GDM1 (cell line): ENCODE data around the gene TP53I3.
A peak's percentile ranks its signal among the peaks of the same experiment; 100 is the strongest.
"Not testable (repeated sequence)": the region's sequence is repeated elsewhere in the genome, so short reads cannot be mapped to it uniquely, and the experiment has no call there.

Experiments used
- DNase-seq: peaks from one replicate; lab custom pipeline; 2025; lab: John Stamatoyannopoulos, UW

The TP53I3 gene

DNA sequence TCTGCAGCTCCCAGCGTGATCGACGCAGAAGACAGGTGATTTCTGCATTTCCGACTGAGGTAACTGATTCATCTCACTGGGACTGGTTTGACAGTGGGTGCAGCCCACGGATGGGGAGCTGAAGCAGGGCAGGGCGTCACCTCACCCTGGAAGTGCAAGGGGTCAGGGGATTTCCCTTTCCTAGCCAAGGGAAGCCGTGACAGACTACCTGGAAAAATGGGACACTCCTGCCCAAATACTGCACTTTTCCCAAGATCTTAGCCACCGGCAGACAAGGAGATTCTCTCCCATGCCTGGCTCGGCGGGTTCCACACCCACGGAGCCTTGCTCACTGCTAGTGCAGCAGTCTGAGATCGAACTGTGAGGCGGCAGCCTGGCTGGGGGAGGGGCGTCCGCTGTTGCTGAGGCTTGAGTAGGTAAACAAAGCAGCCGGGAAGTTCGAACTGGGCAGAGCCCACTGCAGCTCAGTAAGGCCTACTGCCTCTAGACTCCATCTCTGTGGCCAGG, 10.6 kb upstream of the TP53I3 start:
- not testable (repeated sequence) for DNase-seq

DNA sequence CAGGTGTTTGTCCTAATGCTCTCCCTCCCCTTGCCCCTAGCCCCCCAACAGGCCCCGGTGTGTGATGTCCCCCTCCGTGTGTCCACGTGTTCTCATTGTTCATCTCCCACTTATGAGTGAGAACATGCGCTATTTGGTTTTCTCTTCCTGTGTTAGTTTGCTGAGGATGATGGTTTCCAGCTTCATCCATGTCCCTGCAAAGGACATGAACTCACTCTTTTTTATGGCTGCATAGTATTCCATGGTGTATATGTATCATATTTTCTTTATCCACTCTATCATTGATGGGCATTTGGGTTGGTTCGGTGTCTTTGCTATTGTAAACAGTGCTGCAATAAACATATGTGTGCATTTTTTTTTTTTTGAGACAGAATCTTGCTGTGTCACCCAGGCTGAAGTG, 8.6 kb upstream of the TP53I3 start:
- not testable (repeated sequence) for DNase-seq

DNA sequence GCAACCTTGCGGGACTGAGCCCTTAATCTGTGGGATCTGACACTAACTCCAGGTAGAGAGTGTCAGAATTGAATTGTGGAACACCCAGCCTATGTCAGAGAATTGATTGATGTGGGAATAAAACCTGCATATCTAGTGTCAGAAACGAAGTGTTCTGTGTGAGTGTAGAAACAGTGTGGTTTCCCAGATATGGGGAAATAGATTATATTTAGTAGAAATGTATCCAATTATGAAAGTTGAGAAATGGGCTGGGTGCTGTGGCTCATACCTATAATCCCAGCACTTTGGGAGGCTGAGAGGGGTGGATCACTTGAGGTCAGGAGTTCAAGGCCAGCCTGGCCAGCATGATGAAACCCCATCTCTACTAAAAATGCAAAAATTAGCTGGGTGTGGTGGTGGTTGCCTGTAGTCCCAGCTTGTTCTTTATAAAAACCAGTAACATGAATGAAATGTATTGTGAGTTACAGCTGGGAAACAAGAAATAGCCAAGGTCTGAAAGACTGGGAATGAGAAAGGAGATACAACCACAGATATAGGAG, 4.3 kb upstream of the TP53I3 start:
- DNase-seq, result no peak

DNA sequence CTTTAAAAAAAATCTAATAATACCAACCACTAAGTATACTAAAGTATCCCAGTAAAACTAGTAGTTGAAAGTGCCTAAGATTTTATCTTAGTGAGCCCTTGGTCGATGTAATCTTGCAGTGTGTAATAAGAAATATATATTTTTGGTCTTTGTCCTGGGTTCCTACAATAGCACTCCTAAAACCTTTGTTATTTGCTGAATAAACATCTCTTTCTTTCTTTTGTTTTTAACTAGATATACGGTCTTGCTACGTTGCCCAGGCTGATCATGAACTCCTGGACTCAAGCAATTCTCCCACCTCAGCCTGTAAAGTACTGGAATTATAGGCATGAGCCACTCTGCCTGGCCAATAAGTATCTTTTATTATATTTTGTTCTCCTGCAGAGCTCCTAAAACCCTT, 2.4 kb upstream of the TP53I3 start:
- DNase-seq, result no peak

DNA sequence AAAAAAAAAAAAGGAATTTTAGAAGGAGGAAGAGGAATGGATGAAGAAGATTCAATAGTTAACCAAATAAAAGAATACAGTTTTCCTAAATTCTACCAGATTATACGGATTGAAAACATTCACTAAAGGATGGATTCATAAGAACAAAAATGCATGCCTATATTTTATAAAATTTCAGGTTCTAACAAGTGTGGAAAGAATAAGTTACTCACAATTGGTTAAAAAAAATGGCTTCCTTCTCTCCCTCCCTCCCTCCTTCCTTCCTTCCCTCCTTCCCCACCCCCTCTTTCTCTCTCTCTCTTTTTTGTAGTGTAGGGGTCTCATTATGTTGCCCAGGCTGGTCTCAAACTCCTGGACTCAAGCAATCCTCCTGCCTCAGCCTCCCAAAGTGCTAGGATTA, 1.6 kb upstream of the TP53I3 start:
- DNase-seq, result no peak

DNA sequence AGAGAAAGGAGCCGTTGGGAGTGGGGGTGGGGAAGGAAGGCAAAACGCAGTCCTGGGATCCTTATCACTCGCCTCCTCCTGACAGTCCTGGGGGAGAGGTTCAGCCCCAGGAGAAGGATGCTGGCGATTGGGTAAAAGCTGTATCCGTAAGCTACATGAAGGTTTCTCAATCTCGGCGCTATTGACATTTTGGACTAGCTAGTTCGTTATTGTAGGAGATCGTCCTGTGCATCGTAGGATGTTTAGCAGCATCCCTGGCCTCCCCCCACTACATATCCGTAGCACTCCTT, 511 bp upstream of the TP53I3 start:
- DNase-seq, result no peak

DNA sequence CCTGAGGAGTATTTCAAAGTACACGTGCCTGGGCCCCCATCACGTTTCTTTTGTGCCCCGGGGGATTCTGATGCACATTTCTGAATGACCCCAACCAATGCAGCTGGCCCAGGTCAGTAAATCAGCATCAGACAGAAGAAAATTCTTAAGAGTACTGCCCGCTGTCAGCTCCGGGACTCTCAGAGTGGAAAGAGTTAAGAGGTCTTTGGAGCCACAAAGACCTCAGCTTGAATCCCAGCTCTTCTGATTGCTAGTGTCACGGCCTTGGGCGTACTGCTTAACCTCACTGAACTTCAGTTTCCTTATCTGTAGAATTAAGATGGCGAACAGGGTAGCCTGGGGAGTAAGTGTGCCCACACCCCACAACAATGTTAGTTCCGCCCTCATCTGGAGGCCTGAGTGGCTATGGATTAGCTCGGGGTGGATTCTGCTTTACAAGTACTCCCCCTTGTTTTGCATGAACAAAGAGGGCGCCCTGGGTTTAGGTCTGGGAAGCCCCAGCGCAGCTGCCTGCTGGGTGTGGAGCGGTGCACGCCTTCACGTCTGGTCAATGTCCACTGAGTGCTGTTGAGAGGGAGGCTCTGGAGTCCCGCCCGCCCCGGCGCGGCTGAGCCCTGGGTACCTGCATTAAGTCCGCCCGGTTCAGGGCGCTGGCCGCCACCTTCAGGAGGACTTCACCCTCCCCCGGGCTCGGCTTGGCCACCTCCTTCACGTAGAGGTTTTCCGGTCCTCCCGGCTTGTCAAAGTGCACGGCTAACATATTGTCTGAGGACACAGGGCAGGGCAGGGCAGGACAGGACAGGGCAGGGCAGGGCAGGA, 858 bp downstream of the TP53I3 start:
- peak; percentile 76 for DNase-seq

DNA sequence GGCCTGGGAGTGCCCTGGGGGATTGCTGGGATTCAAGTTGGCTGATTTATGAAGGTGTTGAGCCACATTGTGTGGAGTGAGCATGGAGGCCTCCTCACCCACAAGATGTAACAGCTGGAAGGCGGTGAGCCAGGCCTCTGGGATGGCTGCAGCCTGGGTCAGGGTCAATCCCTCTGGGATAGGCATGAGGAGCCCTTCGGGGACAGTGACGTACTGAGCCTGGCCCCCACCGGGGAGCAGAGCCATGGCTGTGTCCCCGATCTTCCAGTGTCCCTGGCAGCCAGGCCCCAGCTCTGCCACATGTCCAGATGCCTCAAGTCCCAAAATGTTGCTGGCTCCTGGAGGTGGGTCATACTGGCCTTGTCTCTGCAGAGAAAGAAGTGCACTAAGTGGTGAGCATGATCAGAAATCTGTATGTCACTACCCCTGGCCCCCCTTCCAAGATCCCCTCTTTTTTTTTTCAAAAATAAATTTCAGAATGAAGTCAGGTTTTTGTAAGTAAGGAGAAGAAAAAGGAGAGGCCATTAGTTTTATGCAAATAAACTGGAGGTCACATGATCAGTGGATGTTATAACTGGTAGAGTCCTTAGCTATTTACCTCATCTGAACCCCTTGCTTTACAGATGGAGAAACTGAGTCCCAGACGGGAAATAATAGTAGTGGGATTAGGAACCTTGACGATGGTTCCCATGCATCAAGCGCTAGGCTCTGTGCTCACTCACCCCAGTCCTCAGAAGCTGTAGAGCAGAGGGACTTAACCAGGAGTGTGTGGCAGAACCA, 1.7 kb downstream of the TP53I3 start:
- DNase-seq, result no peak

DNA sequence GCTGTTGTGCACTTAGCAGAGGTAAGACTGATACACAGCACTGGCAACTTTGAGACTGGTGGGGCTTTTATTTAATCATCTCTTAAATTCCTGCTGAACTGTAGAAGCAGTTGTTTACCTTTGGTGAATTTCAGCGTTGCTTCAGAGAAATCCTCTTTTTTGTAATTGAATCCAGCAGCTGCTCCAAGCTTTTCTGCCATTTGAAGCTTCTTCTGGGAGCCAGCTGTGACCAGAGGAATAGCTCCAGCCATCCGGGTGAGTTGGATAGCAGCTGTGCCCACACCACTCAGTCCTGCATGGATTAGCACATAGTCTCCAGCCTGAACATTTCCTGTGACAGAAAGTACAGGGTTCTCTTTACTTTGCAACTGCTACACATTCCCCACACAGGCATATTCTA, 3.9 kb downstream of the TP53I3 start:
- no peak for DNase-seq

DNA sequence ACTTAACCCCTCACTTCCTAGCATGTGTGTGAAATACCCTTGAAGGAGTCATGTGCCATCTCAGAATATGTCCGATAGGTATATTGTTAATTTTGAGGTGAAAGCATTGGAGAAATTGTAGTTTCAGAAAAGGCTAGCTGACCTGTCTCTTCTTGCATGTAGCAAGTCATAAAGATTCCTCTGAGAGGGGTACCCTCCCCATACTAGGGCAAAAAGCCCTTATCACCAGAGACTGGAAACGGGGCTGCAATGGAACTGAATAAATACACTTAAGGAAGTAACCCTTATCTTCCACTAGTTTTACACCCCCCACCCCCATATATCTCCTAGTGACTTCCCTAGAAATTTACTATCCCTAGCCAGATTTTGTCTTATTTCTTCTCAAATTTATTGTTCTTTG, 6.8 kb downstream of the TP53I3 start:
- DNase-seq, result no peak

DNA sequence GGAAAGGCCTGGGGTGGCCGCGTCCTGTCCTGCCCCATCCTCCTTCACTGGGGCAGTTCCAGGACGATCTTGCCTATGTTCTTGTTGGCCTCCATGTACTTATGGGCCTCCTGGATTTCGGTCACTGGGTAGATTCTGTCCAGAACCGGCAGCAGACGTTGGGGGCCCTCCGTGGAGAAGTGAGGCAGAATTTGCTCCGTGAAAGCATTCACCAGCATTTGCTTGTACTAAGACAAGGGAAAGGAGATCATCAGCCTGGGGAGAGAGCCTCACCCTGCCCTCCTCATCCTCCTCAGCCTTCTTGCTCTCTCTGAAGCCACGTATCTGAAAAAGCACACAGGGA, 7.1 kb downstream of the TP53I3 start:
- DNase-seq, result no peak

DNA sequence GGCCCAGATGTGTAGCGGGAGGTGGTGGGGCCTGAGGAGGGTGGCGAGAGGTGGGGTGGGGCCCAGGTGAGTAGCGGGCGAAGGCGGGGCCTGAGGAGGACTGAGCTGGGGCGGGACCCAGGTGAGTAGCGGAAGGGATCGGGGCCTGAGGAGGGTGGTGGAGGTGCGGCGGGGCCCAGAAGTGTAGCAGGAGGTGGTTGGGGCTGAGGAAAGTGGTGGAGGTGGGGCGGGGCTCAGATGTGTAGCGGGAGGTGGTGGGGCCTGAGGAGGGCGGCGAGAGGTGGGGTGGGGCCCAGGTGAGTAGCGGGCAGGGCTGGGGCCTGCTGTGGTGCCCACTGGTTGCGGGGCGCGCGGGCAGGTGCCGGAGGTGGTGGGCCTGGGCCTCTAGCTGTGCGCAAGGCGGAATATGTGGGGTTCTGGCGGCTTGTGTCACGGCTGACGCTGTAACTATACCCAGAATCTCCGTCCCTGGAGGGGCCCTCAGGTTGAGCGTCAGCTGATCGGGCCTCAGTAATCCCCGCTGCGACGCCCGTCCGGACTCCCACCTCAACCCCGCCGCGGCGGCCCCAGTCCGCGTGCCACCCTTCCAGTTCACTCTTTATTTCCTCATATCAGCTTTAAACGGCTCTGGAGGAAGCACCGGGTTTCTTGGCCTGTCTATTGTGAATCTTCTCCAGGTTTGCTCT, 7.6 kb downstream of the TP53I3 start:
- peak; percentile 24 for DNase-seq

DNA sequence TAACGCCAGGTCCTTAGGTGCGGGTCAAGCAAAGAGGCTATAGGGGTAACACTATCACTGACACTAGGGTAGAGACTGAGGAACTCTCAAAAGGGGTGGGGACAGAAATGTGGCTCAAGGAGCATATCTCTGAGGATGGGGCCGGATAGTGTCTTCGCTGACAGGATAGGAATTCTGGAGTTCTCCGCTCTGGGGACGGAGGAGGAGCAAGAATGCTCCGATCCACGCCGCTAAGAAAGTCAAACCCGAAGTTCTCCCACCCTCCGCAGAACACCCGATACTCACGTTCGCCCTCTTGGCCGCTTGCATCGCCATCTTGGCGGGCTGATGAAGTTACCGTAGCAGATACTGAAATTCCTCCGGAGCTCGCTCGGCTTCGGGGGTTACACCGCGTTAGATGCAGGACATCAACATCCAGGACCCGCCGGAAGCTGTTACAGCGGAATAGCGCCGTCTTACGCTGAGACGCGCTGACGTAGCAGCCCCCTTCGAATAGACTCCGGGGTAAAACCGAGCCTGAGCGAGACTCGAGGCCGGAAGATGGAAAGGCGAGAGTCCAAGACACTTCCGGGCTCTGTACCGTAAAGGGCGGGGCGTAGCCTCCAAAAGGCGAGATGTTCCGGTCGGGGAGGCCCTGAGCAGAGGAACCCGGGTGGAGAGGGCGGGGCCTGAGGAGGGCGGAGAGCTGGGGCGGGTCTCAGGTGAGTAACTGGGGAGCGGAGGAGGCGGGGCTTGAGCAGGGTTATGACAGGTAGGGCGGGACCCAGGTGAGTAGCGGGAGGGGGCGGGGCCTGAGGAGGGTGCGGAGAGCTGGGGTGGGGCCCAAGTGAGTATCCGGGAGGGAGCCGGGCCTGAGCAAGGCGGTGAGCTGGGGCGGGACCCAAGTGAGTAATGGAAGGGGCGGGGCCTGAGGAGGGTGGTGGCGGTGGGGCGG, 8.5 kb downstream of the TP53I3 start, which contains the start of gene SF3B6:
SF3B6 (minus strand) TSS at position 412 of the 934 bp plus-strand sequence; CDS start at position 315, 97 bp downstream.
- DNase-seq, result peak; percentile 99

DNA sequence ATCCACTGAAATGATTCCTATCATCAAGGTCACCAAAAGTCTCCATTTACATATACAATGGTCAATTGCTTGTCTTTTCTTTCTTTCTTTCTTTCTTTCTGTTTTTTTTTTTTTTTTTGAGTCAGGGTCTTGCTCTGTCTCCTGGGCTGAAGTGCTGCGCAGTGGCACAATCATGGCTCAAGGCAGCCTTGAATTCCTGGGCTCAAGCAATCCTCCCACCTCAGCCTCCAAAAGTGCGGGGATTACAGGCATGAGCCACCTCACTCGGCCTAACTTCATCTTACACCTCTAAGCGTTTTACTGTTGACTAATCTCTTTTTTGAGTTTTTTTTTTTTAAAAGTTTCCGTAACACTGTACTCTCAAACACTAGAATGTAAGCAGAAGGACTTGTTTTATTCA, 9.4 kb downstream of the TP53I3 start:
- DNase-seq, result no peak

DNA sequence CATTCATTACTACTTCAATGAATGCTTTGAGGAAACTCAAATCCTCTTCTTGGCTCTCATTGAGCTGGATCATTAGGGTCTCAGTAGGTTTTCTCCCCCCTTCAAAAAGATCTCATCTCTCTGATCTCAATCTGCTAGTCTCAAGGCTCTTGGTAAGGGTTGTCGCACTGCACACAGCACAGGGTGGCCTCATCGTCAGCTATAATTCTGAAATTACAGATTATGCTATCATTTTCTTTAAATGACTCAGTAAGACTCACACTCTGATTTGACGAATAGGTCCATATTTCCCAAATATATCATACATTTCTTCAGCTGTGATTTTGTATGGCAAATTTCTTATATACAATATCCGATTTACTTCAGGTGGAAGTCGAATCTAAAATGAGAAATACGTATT, 10.8 kb downstream of the TP53I3 start:
- DNase-seq, result no peak

DNA sequence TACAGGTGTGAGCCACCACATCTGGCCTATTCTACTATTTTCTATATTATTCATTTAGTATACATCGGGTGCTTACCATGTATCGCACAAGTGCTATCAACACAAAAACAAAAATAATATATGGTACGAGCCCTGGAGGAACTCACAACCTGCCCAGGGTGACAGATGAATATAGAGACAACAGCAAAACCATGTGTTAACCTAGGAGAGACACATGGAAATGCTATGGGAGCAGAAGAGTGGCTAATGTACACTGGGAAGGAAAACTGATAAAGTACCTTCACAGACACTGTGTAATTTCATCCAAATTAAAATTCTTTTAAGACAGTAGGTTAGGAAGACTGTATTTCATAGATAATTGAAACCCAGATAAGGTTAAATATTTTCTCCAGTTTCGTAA, 12.4 kb downstream of the TP53I3 start:
- no peak for DNase-seq

DNA sequence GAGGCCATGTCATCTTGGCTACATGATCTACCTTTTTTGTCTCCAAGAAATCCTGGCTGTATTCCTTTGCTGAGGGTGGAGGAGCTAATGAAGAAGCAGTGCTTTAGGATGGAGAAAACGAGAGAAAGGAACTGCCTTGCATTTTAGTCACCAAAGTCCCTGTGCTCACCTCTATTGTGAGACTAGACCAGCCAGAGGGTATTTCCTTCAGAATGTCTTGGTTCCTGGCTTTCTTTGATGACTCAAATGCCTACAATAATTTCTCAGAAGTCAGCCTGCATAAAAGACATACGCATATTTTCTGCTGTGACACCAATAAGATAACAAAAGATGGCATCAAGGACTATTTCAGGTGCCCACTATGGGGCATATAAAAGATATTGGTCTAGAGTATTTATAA, 19.3 kb downstream of the TP53I3 start:
- no peak for DNase-seq

DNA sequence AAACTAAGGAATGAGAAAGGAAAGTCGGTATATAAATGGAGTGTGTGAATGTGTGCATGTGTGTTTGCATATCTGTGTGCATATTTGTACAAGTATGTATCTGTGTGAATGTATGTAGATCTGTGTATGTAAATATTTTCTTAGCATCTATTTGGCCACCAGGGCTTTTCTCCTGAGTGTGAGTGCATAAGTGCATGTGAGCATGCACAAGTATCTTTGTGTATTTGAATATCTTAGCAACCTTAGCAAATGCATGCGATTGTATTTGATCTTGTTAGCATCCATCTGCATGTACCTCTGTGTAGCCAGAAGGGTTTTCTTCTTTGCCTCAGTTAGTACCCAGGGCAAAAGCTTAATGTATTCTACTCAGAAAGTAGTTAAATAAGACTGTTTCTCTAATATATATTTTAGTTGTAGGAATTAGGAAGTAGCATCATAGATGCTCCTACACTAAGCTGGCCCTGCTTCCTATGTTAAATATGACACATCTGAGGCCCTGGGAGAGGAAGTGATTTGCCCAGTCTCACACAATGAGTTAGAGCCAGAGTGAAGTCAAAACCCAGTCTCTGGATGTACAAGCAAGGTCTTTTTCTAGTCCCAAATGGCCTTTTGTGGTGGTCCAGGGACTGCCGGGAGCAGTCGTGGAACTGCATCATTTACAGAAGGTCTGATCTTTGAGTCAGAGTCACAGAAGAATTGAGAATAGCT, 25.9 kb downstream of the TP53I3 start:
- DNase-seq, result no peak

DNA sequence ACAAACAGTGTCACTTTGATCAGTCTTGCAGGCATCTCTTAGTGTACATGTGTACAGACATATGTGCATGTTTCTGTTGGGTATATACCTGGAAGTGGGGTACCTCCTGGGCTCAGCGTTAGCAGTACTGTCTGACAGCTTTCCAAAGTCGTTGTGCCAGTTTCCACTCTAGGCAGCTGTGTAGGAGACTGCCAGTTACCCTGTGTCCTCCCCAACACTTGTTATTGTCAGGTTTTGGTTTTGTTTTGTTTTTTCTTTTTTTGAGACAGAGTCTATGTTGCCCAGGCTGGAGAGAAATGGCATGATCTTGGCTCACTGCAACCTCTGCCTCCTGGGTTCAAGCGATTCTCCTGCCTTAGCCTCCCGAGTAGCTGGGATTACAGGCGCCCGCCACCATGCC, 28.9 kb downstream of the TP53I3 start:
- DNase-seq, result no peak

DNA sequence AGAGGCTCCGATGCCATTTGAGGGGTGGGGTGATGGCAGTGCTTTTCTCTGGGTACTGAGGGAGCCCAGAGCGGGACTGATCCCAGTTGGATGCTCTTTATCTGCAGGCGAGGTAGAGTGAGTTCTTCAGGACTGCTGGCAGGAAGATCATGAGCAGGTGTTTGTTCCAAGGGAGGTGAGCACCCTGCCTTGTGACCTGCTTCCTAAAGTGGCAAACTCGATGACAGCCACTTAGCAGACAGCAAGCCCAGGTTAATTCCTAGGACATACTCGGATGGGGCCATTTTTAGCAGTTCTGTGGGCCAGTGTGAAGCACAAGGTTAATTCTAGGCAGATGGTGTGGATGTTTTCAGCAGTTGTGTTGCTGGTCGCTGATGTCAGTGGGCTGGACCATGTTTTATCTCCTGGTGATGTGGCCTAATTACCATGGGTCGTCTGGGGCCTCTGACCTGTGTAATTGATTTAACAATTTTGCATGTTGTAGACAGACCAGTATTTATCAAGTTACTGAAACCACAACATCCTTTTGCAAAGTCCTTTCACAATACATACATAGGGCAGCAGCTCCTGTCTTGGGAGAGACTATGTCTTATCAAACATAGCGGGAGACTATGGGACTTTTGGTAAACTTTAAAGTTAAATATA, 30.1 kb downstream of the TP53I3 start:
- no peak for DNase-seq
